Measurements from ENCODE around the gene NLRP2B.
"Not testable (repeated sequence)": the region's sequence is repeated elsewhere in the genome, so short reads cannot be mapped to it uniquely, and the experiment has no call there.

NLRP2B gene

DNA sequence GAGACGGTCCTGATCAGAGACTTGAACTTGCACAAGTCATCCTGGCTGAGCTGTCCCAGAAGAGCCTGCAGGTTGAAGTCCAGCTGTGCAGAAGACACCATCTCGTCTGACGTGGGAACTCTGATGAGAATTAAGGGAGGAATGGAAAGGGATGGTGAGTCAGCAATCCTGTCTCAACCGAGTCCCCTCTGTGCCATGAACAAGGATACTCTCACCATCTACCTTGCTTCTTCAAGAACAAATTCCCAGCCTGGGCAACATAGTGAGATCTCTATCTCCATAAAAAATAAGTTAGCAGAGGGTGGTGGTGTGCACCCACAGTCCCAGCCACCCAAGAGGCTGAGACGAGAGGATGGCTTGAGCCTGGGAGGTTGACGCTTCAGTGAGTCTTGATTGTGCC, at the start of gene NLRP2B:
Gene NLRP2B, minus strand, starts transcription at position 101 of the 400 bp plus-strand sequence.
- in situ Hi-C loops (cut with MboI; ENCODE audit: low sequenced_read_pairs), result no loop called here

DNA sequence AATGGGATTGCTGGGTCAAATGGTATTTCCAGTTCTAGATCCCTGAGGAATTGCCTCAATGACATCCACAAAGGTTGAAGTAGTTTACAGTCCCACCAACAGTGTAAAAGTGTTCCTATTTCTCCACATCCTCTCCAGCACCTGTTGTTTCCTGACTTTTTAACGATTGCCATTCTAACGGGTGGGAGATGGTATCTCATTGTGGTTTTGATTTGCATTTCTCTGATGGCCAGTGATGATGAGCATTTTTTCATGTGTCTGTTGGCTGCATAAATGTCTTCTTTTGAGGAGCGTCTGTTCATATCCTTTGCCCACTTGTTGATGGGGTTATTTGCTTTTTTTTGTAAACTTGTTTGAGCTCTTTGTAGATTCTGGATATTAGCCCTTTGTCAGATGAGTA, 45.9 kb upstream of the NLRP2B start:
- in situ Hi-C loops (cut with MboI; ENCODE audit: low sequenced_read_pairs), result not testable (repeated sequence)

DNA sequence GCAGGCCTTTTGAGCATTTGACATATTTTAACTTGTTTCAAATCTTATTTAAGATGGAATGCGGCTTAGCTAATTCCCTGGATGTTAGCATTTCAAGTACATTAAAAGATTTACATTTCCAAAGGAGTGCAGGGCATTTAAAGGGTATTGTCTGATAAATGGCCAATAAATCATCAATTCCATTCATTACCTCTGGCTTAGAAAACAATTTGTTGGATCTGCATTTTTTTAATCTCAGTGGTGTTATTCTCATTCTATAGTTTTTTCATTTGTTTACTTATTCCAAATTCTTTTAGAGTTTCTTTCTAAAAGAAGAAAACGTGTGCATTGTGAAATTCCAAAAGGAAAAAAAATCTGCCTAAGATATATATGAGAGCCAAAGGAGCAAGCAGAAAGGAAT, 1.3 kb upstream of the NLRP2B start:
- in situ Hi-C loops (cut with MboI; ENCODE audit: low sequenced_read_pairs), result no loop called here

DNA sequence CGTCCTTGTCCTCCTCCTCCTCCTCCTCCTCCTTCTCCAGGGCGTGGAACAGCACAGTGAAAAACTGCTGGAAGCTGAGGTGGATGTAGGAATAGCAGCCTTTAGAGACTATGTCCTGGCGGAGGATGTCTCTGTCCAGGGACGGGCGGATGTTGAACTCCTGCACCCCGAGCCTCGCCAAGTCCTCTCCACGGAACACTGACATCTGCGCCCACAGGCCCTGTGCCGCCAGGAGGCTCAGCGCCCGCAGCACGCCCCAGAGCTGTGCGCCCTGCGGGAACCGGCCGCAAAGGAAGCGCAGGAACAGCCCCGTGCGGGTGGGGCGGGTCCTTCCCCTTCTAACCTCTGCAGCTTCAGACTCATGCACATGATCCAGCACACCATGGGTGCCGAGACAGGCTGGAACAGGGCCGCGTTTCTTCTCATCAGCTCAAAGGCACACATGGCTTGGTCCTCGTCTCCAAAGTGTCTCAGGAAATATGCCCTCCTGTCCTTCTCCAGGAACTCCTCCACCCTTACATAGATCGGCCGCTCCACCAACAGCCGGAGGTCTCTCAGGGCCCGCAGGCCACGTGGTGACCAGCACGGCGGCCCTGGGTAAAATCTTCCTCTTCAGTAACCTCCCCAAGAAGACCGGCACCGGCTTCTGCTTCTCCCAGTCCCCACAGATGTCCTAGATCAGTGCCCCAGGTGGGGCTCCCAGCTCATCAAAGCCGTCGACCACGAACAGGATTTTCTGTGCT, 1.2 kb downstream of the NLRP2B start:
- in situ Hi-C loops (cut with MboI; ENCODE audit: low sequenced_read_pairs), result no loop called here

DNA sequence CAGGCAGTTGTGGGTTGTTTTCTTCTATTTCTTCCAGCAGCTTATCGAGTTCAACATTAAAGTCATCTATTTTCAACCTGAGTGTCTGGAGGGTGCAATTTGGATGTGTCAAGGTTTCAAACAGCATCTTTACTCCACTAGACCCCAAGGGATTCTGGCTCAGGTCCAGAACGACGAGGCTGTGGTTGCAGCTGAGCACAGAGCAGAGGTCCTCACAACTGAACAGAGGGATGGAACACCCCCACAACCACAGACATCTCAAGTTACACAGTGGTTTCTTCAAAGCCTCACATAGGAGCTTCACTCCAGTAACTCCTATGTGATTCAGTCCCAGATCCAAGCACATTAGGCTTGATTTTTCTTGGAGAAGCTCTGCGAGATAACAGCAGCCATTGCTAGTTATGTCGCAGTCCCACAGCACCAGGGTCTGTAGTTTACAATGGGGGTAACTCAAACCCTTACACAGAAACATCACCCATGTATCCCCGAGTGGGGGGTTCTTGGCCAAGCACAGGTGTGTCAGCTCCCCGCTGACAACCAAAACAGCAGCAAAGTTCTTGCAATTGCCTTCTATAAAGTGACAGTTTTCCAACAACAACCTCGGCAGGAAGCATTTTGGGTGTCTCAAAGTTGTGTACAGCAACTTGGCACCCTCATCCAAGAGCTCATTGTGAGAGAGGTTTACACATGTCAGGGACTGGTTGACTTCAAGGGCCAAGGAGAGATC, 2.8 kb downstream of the NLRP2B start:
- in situ Hi-C loops (cut with MboI; ENCODE audit: low sequenced_read_pairs), result no loop called here

DNA sequence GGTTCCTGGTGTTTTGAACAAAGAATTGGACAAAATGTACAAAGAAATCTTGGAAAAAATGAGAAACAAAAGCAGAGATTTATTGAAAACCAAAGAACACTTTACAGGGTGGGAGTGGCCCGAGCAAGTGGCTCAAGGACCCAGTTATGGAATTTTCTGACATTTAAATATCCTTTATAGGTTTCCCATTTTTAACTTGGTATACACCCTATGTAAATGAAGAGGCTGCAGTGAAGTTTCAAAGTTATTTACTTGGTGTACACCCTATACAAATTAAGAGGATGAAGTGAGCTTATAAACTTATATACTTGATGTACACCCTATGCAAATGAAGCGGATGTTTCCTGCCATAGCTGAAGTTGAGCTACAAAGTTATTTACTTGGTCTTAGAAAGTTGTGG, 4.7 kb downstream of the NLRP2B start:
- in situ Hi-C loops (cut with MboI; ENCODE audit: low sequenced_read_pairs), result no loop called here

DNA sequence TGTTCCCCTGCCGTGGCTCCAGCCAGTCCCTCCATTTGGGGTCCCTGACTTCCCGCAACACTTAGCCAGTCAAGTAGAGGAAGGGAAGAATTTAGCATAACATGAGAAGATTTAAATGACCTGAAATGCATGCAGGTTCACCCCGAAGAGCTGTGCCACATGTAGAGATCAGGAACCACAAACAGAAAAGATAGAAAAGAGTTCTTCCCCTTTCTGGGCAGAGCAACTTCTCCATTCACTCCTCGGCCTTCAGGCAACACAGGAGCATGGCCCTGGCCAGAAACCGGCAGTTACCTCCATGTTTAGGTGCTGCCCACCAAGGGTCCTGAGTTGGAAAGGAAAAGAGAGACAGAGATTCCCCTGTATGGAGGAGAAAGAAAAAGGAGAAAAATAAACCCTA, 5.2 kb downstream of the NLRP2B start:
- in situ Hi-C loops (cut with MboI; ENCODE audit: low sequenced_read_pairs), result no loop called here

DNA sequence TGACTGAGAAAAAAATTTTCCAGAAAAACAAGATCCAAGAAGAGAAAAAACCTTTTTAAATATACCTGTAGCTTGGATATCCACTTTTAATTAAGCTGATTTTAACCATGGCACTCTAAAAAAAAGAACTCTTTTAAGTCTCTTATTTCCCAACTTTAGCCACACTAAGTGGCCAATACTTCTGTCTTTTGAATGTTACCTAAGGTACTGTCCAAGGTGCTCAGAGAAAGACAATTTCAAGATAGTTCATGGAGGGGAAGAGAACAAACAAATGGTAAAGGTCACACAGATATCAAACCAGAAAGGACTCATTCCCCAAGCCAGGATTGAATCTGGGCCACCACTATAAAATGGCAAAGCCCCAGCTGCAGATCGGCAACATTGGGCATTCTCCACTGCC, 10.1 kb downstream of the NLRP2B start:
- in situ Hi-C loops (cut with MboI; ENCODE audit: low sequenced_read_pairs), result no loop called here

DNA sequence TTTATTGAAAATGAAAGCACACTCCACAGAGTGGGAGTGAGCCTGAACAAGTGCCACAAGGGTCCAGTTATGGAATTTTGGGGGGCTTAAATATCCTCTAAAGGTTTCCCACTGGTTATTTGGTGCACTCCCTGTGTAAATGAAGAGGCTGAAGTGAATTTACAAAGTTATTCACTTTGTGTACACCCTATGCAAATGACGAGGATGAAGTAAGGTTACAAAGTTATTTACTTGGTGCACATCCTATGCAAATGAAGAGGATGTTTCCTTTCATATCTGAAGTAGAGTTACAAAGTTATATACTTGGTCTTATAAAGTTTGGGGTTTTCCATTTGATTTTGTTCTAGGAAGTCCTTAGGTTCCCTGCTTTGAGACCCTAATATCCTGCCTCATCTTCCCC, 13.1 kb downstream of the NLRP2B start:
- in situ Hi-C loops (cut with MboI; ENCODE audit: low sequenced_read_pairs), result no loop called here

DNA sequence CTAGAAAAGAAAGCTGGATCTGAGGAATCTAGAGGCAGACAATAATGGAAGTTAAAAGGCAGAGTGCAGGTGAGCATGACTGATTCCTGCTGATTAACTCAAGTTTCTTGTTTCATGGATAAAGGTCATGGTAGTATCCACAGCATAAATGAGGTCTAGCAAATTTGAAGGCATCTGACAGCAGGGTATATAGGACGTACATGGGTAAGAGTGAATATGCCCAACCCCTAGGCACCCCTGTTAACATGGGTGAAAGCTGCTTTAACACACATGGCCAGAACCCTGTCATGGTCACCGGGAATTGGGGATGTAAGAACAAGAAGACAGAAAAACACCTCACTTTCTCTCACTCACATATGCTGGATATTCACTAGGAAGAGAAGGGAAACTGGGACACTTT, 25.0 kb downstream of the NLRP2B start:
- in situ Hi-C loops (cut with MboI; ENCODE audit: low sequenced_read_pairs), result no loop called here

DNA sequence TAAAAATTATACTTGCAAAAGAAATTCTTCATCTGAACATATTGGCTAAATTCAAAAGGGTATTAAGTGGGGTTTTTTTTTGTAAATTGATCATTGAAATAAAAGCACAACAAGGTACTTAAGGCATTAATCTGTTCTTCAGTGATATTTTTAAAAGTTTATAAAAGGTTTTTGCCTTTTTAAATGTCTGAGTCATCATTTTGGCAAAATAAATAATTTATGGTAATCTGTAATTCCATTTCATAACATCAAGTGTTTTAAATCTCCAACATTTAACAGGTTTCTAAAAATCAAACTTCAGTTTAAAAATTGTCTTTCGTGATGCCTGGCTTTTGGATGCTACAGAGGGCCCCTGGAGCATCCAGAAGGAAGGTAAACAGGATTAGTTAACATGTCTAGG, 27.4 kb downstream of the NLRP2B start:
- in situ Hi-C loops (cut with MboI; ENCODE audit: low sequenced_read_pairs), result no loop called here

DNA sequence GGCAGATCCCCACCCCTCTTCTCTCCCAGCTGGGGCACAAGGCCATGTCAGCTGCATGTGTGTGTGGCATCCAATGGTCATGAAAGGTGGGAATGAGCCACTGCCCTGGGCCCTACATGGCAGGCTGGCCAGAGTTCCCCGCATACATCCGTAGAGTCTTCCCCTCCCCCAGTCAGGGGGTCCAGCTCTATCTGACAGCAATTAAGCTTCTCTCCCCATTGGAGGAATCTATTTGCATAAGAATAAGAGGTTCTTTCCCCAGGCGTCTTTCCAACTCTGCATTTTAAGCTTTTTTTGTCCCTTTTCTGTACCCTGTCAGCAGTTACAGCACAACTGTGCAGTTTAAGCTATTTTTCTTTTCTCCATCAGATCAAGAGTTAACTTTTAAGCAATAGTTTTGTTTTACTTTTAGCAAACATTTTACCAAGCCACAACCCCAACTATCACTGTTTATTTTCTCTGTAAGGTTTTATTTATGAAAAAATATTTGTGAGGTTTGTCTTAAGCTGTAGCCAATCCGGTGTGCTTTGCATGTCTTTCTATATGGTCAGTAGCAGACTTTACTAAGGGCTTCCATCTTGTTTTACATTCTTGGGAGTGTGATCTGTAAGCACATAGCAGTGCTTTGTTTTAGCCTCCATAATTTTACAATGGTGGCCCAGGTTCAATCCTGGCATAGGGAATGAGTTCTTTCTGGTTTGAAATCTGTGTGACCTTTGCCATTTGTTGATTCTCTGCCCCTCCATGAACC, 28.7 kb downstream of the NLRP2B start:
- in situ Hi-C loops (cut with MboI; ENCODE audit: low sequenced_read_pairs), result no loop called here

DNA sequence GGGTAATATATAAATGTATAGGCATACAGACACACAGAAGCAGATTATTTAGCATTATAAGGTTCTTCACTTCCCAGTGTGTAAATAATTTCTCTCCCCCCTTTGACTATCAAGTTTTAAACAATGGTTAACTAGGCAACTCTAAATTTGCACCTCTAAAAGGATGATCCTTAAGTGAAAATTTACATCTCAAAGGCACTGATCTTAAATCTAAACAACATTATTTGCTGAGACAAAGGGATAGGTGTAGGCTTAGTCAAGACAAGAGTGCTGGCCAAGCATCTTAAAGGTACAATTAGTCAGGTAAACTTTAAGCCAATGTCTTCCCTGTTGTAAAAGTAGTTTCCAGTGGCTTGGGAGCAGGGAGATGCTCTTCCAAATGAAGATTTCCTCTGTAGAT, 33.0 kb downstream of the NLRP2B start:
- in situ Hi-C loops (cut with MboI; ENCODE audit: low sequenced_read_pairs), result no loop called here

DNA sequence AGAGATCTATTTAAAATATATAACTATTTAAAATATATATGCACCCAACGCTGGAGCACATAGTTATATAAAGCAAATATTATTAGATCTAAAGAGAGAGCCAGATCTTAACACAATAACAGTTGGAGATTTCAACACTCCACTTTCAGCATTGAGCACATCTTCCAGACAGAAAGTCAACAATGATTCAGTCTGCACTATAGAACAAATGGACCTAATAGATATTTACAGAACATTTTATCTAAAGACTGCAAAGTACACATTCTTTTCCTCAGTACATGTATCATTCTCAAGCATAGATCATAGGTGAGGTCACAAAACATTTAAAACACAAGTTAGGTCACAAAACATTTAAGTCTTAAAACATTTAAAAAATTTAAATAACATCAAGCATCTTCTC, 36.4 kb downstream of the NLRP2B start:
- in situ Hi-C loops (cut with MboI; ENCODE audit: low sequenced_read_pairs), result no loop called here

DNA sequence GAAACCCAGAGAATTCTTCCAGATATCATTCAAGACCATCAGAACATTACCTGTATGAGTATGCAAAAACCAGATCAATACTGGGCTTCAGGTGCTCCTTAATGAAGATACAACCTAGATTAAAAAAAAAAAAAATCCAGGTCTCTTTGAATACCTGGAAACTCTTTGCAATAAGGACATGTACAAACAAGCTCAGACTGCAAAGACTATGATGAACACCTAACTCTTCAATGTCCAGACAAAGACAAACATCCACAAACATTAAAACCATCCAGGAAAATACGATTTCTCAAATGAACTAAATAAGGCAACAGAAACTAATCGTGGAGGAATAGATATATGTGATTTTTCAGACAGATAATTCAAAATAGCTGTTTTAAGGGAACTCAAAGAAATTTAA, 38.7 kb downstream of the NLRP2B start:
- in situ Hi-C loops (cut with MboI; ENCODE audit: low sequenced_read_pairs), result no loop called here

DNA sequence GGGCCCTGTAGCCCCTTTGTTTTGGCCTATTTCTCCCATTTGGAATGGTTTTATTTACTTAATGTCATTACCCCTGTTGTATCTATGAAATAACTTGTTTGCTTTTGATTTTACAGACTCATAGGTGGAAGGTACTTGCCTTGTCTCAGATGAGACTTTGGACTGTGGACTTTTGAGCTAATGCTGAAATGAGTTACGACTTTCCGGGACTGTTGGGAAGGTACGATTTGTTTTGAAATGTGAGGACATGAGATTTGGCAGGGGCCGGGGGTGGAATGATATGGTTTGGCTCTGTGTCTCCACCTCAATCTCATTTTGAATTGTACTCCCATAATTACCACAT, 39.4 kb downstream of the NLRP2B start:
- in situ Hi-C loops (cut with MboI; ENCODE audit: low sequenced_read_pairs), result no loop called here

DNA sequence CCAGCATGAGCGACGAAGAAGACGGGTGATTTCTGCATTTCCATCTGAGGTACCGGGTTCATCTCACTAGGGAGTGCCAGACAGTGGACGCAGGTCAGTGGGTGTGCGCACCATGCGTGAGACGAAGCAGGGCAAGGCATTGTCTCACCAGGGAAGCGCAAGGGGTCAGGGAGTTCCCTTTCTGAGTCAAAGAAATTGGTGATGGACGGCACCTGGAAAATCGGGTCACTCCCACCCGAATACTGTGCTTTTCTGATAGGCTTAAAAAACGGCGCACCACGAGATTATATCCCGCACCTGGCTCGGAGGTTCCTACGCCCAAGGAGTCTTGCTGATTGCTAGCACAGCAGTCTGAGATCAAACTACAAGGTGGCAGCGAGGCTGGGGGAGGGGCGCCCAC, 50.6 kb downstream of the NLRP2B start:
- in situ Hi-C loops (cut with MboI; ENCODE audit: low sequenced_read_pairs), result not testable (repeated sequence)

Measured in HL-60/S4 (cell line).